Stomach (tissue), 4 donors: ENCODE measurements around the gene DNAJC10.

ENCODE experiments used
- EP300 ChIP-seq: sonication (generic); formaldehyde crosslinking; IDR thresholded peaks from one replicate; pipeline ENCODE4 v1.6.1; 2017; ENCODE audit warnings: antibody characterized with exemption
- POLR2A ChIP-seq, 4 donors: fragments of 450-650 bp; IDR thresholded peaks; one replicate each; pipeline ENCODE4 v1.6.1; 2016; ENCODE audit warnings: antibody characterized with exemption in 4 of 4, control low read depth in 2 of 4, mild to moderate bottlenecking in 1 of 4, moderate library complexity in 1 of 4
- POLR2AphosphoS5 ChIP-seq, 3 donors: sonication (generic); formaldehyde crosslinking; IDR thresholded peaks; one replicate each; pipeline ENCODE4 v1.6.1; 2016; ENCODE audit warnings: antibody characterized with exemption in 3 of 3
- TF ChIP-seq, protein P1 (sequence below), 7 experiments: fragments of 450-650 bp in 4 of 7; fragments of 200-600 bp in 3 of 7; sonication (generic) in 3 of 7; IDR thresholded peaks; one replicate each; pipeline ENCODE4 v1.5.1; 2016 to 2019; ENCODE audit warnings: antibody characterized with exemption in 7 of 7, control low read depth in 2 of 7, mild to moderate bottlenecking in 1 of 7

DNA sequence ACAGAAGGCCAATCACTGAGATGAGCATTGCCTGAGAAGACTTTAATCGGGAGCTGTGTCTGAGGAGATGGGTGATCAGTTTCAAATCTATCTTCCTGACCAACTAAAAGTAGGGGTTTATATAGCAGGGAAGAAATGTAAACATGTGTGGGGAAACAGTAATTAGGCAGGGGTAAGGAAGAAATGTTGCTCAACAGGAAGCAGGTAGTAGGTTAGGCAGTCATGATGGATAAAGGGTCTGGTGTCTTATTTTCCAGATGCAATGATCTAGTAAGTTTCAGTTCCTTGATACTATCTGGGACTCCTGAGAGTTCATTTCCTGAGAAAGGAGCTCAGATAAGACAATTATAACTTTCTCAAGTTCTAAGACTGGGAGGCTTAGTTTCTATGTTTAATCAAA, 33.8 kb upstream of the DNAJC10 start:
- TF ChIP-seq, protein P1, sequence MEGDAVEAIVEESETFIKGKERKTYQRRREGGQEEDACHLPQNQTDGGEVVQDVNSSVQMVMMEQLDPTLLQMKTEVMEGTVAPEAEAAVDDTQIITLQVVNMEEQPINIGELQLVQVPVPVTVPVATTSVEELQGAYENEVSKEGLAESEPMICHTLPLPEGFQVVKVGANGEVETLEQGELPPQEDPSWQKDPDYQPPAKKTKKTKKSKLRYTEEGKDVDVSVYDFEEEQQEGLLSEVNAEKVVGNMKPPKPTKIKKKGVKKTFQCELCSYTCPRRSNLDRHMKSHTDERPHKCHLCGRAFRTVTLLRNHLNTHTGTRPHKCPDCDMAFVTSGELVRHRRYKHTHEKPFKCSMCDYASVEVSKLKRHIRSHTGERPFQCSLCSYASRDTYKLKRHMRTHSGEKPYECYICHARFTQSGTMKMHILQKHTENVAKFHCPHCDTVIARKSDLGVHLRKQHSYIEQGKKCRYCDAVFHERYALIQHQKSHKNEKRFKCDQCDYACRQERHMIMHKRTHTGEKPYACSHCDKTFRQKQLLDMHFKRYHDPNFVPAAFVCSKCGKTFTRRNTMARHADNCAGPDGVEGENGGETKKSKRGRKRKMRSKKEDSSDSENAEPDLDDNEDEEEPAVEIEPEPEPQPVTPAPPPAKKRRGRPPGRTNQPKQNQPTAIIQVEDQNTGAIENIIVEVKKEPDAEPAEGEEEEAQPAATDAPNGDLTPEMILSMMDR (IDR thresholded peaks at IDR 0.05) = no peak
- TF ChIP-seq EP300 (no peak), POLR2A (IDR thresholded peaks at IDR 0.05) (no peak), POLR2AphosphoS5 (IDR thresholded peaks at IDR 0.05) (no peak)
